HEK293 (cell line): Measurements from ENCODE around the gene WDR18.
A peak's percentile ranks its signal among the peaks of the same experiment; 100 is the strongest.

Experiments used
- GLI4 ChIP-seq: fragments of 450-650 bp; formaldehyde crosslinking; IDR thresholded peaks from 2 replicates; pipeline ENCODE4 v1.5.1; 2016; ENCODE audit warnings: missing biosample characterization, missing genetic modification characterization
- GLIS1 ChIP-seq: fragments of 450-650 bp; formaldehyde crosslinking; IDR thresholded peaks from 2 replicates; pipeline ENCODE4 v1.5.1; 2016; ENCODE audit warnings: missing biosample characterization, missing genetic modification characterization
- KLF16 ChIP-seq: fragments of 450-650 bp; formaldehyde crosslinking; IDR thresholded peaks from 2 replicates; pipeline ENCODE4 v1.5.1; 2017; ENCODE audit warnings: missing biosample characterization, missing genetic modification characterization
- KLF7 ChIP-seq: fragments of 450-650 bp; formaldehyde crosslinking; IDR thresholded peaks from 2 replicates; pipeline ENCODE4 v1.5.1; 2016; ENCODE audit warnings: missing biosample characterization, missing genetic modification characterization, borderline replicate concordance
- MYNN ChIP-seq: fragments of 450-650 bp; formaldehyde crosslinking; IDR thresholded peaks from 2 replicates; pipeline ENCODE4 v1.5.1; 2016; ENCODE audit warnings: missing biosample characterization, missing genetic modification characterization, borderline replicate concordance
- RBAK ChIP-seq: fragments of 450-650 bp; formaldehyde crosslinking; IDR thresholded peaks from 2 replicates; pipeline ENCODE4 v1.5.1; 2016; ENCODE audit warnings: missing biosample characterization, missing genetic modification characterization
- SP2 ChIP-seq: fragments of 450-650 bp; formaldehyde crosslinking; IDR thresholded peaks from 2 replicates; pipeline ENCODE4 v1.5.1; 2016; ENCODE audit warnings: missing biosample characterization, missing genetic modification characterization
- SP3 ChIP-seq: fragments of 450-650 bp; formaldehyde crosslinking; IDR thresholded peaks from 2 replicates; pipeline ENCODE4 v1.5.1; 2016; ENCODE audit warnings: missing biosample characterization, missing genetic modification characterization
- SP7 ChIP-seq: fragments of 450-650 bp; formaldehyde crosslinking; IDR thresholded peaks from 2 replicates; pipeline ENCODE4 v1.5.1; 2016; ENCODE audit warnings: missing biosample characterization, missing genetic modification characterization
- ZBTB17 ChIP-seq: fragments of 450-650 bp; formaldehyde crosslinking; IDR thresholded peaks from 2 replicates; pipeline ENCODE4 v1.5.1; 2016; ENCODE audit warnings: missing biosample characterization, missing genetic modification characterization
- ZFP37 ChIP-seq: fragments of 450-650 bp; formaldehyde crosslinking; IDR thresholded peaks from 2 replicates; pipeline ENCODE4 v1.5.1; 2016; ENCODE audit warnings: missing biosample characterization, missing genetic modification characterization
- ZNF16 ChIP-seq: fragments of 450-650 bp; formaldehyde crosslinking; IDR thresholded peaks from 2 replicates; pipeline ENCODE4 v1.5.1; 2016; ENCODE audit warnings: low read depth, missing biosample characterization, missing genetic modification characterization
- ZNF19 ChIP-seq: fragments of 450-650 bp; formaldehyde crosslinking; IDR thresholded peaks from 2 replicates; pipeline ENCODE4; 2016; ENCODE audit warnings: missing biosample characterization, missing genetic modification characterization, low read depth
- ZNF223 ChIP-seq: fragments of 450-650 bp; formaldehyde crosslinking; IDR thresholded peaks from 2 replicates; pipeline ENCODE4 v1.5.1; 2016; ENCODE audit warnings: missing biosample characterization, missing genetic modification characterization
- ZNF335 ChIP-seq: fragments of 450-650 bp; formaldehyde crosslinking; conservative IDR thresholded peaks from 2 replicates; pipeline ENCODE4 v1.5.1; 2016; ENCODE audit warnings: missing biosample characterization, missing genetic modification characterization
- ZNF391 ChIP-seq: fragments of 450-650 bp; formaldehyde crosslinking; IDR thresholded peaks from 2 replicates; pipeline ENCODE4 v1.5.1; 2016; ENCODE audit warnings: low read depth, missing biosample characterization, missing genetic modification characterization, borderline replicate concordance
- ZNF416 ChIP-seq: fragments of 450-650 bp; formaldehyde crosslinking; IDR thresholded peaks from 2 replicates; pipeline ENCODE4 v1.5.1; 2016; ENCODE audit warnings: missing biosample characterization, missing genetic modification characterization
- ZNF423 ChIP-seq: fragments of 450-650 bp; formaldehyde crosslinking; IDR thresholded peaks from 2 replicates; pipeline ENCODE4 v1.5.1; 2016; ENCODE audit warnings: missing biosample characterization, missing genetic modification characterization
- ZNF521 ChIP-seq: fragments of 450-650 bp; formaldehyde crosslinking; IDR thresholded peaks from 2 replicates; pipeline ENCODE4 v1.5.1; 2017; ENCODE audit warnings: missing biosample characterization, mild to moderate bottlenecking, missing genetic modification characterization
- ZNF624 ChIP-seq: fragments of 450-650 bp; formaldehyde crosslinking; IDR thresholded peaks from 2 replicates; pipeline ENCODE4 v1.5.1; 2017; ENCODE audit warnings: missing biosample characterization, missing genetic modification characterization
- ZNF660 ChIP-seq: fragments of 450-650 bp; IDR thresholded peaks from 2 replicates; pipeline ENCODE4 v1.5.1; 2018; ENCODE audit warnings: missing biosample characterization, mild to moderate bottlenecking, missing genetic modification characterization
- ZNF707 ChIP-seq: fragments of 450-650 bp; formaldehyde crosslinking; IDR thresholded peaks from 2 replicates; pipeline ENCODE4 v1.5.1; 2016; ENCODE audit warnings: missing biosample characterization, missing genetic modification characterization
- ZNF776 ChIP-seq: fragments of 450-650 bp; formaldehyde crosslinking; IDR thresholded peaks from 2 replicates; pipeline ENCODE4 v1.5.0; 2017; ENCODE audit warnings: missing biosample characterization, missing genetic modification characterization, borderline replicate concordance
- TF ChIP-seq, protein P1 (sequence below): fragments of 450-650 bp; formaldehyde crosslinking; IDR thresholded peaks from 2 replicates; pipeline ENCODE4 v1.5.1; 2016; ENCODE audit warnings: missing biosample characterization, missing genetic modification characterization
- TF ChIP-seq, protein P2 (sequence below): fragments of 450-650 bp; formaldehyde crosslinking; IDR thresholded peaks from 2 replicates; pipeline ENCODE4 v1.5.1; 2016; ENCODE audit warnings: missing biosample characterization, missing genetic modification characterization
- TF ChIP-seq, protein P3 (sequence below): fragments of 450-650 bp; formaldehyde crosslinking; IDR thresholded peaks from 2 replicates; pipeline ENCODE4 v1.5.1; 2016; ENCODE audit warnings: missing biosample characterization, missing genetic modification characterization
- TF ChIP-seq, protein P4 (sequence below): fragments of 450-650 bp; formaldehyde crosslinking; IDR thresholded peaks from 2 replicates; pipeline ENCODE4 v1.5.1; 2016; ENCODE audit warnings: missing biosample characterization, missing genetic modification characterization
- TF ChIP-seq, protein P5 (sequence below): fragments of 450-650 bp; formaldehyde crosslinking; conservative IDR thresholded peaks from 2 replicates; pipeline ENCODE4 v1.5.1; 2016; ENCODE audit warnings: low read depth, missing biosample characterization, missing genetic modification characterization

The WDR18 gene

DNA sequence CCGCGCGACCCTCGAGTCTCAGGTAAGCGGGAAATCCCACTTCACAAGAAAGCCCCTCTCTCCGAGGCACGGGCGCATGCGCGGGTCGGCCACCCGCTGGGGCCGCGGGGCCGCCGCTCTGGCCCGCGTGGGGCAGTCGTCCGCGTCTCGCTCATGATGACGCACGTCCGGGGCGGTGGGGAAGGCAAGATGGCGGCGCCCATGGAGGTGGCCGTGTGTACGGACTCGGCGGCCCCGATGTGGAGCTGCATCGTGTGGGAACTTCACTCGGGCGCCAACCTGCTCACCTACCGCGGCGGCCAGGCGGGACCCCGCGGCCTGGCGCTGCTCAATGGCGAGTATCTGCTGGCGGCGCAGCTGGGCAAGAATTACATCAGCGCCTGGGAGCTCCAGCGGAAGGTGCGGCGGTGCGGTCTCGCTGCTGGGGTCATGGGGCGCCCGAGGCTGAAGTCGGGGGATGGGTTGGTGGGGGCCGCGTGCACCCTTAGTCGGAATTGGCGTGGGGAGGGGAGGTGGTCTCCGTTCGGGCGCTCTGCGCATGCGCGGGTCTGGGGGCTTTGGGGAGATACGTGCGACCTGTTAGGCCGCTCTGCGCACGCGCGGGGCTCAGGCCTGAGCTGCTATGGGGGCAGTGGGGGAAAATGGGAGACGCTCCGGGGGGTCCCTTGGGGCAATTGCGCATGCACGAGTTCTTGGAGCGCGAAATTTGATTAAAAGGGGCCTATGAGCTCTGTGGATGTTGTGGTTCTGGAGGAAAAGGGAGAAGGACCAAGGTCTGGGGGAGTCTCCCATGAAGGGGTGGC, at the start of gene WDR18 (continued):
- no peak for TF ChIP-seq ZNF223 (tag by site-specific recombination)
- no peak for TF ChIP-seq ZNF19
- TF ChIP-seq ZNF16 (tag by site-specific recombination), result peak; percentile 43; the same call in 1 of the 2 replicates
- TF ChIP-seq ZNF776 (tag by site-specific recombination), result no peak
- no peak for TF ChIP-seq ZNF521 (tag by site-specific recombination)
- TF ChIP-seq, protein P1, sequence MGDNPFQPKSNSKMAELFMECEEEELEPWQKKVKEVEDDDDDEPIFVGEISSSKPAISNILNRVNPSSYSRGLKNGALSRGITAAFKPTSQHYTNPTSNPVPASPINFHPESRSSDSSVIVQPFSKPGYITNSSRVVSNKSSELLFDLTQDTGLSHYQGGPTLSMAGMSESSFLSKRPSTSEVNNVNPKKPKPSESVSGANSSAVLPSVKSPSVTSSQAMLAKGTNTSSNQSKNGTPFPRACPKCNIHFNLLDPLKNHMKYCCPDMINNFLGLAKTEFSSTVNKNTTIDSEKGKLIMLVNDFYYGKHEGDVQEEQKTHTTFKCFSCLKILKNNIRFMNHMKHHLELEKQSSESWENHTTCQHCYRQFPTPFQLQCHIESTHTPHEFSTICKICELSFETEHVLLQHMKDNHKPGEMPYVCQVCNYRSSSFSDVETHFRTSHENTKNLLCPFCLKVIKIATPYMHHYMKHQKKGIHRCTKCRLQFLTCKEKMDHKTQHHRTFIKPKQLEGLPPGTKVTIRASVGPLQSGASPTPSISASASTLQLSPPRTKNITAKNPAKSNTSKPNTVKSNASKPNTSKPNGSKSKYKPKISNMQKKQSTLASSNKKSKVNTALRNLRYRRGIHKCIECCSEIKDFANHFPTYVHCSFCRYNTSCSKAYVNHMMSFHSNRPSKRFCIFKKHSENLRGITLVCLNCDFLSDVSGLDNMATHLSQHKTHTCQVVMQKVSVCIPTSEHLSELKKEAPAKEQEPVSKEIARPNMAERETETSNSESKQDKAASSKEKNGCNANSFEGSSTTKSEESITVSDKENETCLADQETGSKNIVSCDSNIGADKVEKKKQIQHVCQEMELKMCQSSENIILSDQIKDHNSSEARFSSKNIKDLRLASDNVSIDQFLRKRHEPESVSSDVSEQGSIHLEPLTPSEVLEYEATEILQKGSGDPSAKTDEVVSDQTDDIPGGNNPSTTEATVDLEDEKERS (tag by site-specific recombination), result no peak
- no peak for TF ChIP-seq ZNF624 (tag by site-specific recombination)
- no peak for TF ChIP-seq ZNF707 (tag by site-specific recombination)
- TF ChIP-seq ZNF660 (tag by site-specific recombination), result peak; percentile 65; the same call in 1 of the 2 replicates
- TF ChIP-seq MYNN (tag by site-specific recombination), result no peak
- TF ChIP-seq, protein P2, sequence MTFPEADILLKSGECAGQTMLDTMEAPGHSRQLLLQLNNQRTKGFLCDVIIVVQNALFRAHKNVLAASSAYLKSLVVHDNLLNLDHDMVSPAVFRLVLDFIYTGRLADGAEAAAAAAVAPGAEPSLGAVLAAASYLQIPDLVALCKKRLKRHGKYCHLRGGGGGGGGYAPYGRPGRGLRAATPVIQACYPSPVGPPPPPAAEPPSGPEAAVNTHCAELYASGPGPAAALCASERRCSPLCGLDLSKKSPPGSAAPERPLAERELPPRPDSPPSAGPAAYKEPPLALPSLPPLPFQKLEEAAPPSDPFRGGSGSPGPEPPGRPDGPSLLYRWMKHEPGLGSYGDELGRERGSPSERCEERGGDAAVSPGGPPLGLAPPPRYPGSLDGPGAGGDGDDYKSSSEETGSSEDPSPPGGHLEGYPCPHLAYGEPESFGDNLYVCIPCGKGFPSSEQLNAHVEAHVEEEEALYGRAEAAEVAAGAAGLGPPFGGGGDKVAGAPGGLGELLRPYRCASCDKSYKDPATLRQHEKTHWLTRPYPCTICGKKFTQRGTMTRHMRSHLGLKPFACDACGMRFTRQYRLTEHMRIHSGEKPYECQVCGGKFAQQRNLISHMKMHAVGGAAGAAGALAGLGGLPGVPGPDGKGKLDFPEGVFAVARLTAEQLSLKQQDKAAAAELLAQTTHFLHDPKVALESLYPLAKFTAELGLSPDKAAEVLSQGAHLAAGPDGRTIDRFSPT, result no peak
- no peak for TF ChIP-seq ZFP37 (tag by site-specific recombination)
- peak; percentile 77 for TF ChIP-seq ZBTB17 (tag by site-specific recombination)
- TF ChIP-seq SP2 (tag by site-specific recombination), result peak; percentile 74
- 0 out of 2 replicates have a peak, but pooled peaks have one; percentile 19 for TF ChIP-seq KLF7
- no peak for TF ChIP-seq RBAK (tag by site-specific recombination)
- peak; percentile 89 for TF ChIP-seq SP7
- TF ChIP-seq ZNF391 (tag by site-specific recombination), result peak; percentile 43; the same call in 1 of the 2 replicates
- TF ChIP-seq, protein P3, sequence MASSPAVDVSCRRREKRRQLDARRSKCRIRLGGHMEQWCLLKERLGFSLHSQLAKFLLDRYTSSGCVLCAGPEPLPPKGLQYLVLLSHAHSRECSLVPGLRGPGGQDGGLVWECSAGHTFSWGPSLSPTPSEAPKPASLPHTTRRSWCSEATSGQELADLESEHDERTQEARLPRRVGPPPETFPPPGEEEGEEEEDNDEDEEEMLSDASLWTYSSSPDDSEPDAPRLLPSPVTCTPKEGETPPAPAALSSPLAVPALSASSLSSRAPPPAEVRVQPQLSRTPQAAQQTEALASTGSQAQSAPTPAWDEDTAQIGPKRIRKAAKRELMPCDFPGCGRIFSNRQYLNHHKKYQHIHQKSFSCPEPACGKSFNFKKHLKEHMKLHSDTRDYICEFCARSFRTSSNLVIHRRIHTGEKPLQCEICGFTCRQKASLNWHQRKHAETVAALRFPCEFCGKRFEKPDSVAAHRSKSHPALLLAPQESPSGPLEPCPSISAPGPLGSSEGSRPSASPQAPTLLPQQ (tag by site-specific recombination), result peak; percentile 79; the same call in 1 of the 2 replicates
- TF ChIP-seq, protein P4, sequence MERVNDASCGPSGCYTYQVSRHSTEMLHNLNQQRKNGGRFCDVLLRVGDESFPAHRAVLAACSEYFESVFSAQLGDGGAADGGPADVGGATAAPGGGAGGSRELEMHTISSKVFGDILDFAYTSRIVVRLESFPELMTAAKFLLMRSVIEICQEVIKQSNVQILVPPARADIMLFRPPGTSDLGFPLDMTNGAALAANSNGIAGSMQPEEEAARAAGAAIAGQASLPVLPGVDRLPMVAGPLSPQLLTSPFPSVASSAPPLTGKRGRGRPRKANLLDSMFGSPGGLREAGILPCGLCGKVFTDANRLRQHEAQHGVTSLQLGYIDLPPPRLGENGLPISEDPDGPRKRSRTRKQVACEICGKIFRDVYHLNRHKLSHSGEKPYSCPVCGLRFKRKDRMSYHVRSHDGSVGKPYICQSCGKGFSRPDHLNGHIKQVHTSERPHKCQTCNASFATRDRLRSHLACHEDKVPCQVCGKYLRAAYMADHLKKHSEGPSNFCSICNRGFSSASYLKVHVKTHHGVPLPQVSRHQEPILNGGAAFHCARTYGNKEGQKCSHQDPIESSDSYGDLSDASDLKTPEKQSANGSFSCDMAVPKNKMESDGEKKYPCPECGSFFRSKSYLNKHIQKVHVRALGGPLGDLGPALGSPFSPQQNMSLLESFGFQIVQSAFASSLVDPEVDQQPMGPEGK (tag by site-specific recombination), result peak; percentile 95
- TF ChIP-seq KLF16 (tag by site-specific recombination), result peak; percentile 89
- no peak for TF ChIP-seq ZNF416 (tag by site-specific recombination)
- TF ChIP-seq ZNF335 (tag by site-specific recombination), result peak; percentile 97
- peak; percentile 81 for TF ChIP-seq GLIS1 (tag by site-specific recombination)
- peak; percentile 81 for TF ChIP-seq ZNF423 (tag by site-specific recombination)
- TF ChIP-seq, protein P5, sequence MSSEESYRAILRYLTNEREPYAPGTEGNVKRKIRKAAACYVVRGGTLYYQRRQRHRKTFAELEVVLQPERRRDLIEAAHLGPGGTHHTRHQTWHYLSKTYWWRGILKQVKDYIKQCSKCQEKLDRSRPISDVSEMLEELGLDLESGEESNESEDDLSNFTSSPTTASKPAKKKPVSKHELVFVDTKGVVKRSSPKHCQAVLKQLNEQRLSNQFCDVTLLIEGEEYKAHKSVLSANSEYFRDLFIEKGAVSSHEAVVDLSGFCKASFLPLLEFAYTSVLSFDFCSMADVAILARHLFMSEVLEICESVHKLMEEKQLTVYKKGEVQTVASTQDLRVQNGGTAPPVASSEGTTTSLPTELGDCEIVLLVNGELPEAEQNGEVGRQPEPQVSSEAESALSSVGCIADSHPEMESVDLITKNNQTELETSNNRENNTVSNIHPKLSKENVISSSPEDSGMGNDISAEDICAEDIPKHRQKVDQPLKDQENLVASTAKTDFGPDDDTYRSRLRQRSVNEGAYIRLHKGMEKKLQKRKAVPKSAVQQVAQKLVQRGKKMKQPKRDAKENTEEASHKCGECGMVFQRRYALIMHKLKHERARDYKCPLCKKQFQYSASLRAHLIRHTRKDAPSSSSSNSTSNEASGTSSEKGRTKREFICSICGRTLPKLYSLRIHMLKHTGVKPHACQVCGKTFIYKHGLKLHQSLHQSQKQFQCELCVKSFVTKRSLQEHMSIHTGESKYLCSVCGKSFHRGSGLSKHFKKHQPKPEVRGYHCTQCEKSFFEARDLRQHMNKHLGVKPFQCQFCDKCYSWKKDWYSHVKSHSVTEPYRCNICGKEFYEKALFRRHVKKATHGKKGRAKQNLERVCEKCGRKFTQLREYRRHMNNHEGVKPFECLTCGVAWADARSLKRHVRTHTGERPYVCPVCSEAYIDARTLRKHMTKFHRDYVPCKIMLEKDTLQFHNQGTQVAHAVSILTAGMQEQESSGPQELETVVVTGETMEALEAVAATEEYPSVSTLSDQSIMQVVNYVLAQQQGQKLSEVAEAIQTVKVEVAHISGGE (tag by site-specific recombination), result peak; percentile 88
- 0 out of 2 replicates have a peak, but pooled peaks have one; percentile 28 for TF ChIP-seq GLI4 (tag by site-specific recombination)
- peak; percentile 86 for TF ChIP-seq SP3
